ENCODE data around the gene GMCL2. TPM values are rescaled to one million over a fixed set of nuclear protein-coding genes. Genes with fewer than 3 reads are reported as not detected.

GMCL2 gene
- total and polyA plus RNA-seq, 9 of the 15 experiments (the other 6 are each of a cell fraction or from before 2014, with no cell fraction given): 0.04 TPM; not detected in 8

DNA sequence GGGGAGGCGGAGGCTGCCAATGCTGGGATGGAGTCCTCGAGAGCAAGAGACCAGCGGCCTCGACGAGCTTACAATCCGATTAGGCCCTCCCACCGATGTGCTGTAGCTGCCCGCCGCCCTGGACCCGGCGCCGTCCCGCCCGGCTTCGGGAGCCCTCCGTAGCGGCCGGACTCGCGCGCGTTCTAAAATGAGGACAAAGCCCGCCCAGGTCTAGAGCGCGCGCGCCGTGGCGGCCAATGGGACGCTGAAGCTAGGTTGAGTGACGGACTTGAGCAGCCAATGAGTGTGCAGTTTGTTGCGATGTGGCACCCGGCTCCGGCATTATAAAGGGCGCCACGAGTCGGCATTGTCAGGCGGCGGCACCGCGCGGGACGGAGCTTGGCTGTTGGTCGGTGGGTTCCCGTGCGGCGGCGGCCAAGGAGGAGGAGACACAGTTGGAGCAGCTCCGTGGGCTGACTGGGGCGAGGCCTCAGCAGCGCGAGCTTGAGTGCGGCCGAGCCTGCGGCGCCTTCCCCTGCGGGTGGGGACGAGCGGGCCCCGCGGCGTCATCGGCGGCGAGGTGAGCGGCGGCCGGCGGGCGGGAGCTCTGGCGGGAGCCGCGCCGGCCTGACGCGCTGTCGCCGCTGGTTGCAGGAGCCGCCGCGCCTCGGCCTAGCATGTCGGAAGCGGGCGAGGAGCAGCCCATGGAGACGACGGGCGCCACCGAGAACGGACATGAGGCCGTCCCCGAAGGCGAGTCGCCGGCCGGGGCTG is 17.2 kb upstream of the GMCL2 start, which contains the start of gene HNRNPAB (continued):
- TF ChIP-seq MED1 (CRISPR knock-in tag; IDR thresholded peaks at IDR 0.05; ENCODE audit: borderline replicate concordance): no peak
- peak; percentile 78 for TF ChIP-seq NFRKB (IDR thresholded peaks at IDR 0.05; ENCODE audit: low read depth)
- TF ChIP-seq SRF (CRISPR knock-in tag; IDR thresholded peaks at IDR 0.05): peak; percentile 38 to 95; a peak in 2 of 4 replicates
- peak; percentile 84 for TF ChIP-seq SRSF7 (optimal IDR thresholded peaks at IDR 0.05; ENCODE audit: low read depth, low read length)
- TF ChIP-seq, protein P1, sequence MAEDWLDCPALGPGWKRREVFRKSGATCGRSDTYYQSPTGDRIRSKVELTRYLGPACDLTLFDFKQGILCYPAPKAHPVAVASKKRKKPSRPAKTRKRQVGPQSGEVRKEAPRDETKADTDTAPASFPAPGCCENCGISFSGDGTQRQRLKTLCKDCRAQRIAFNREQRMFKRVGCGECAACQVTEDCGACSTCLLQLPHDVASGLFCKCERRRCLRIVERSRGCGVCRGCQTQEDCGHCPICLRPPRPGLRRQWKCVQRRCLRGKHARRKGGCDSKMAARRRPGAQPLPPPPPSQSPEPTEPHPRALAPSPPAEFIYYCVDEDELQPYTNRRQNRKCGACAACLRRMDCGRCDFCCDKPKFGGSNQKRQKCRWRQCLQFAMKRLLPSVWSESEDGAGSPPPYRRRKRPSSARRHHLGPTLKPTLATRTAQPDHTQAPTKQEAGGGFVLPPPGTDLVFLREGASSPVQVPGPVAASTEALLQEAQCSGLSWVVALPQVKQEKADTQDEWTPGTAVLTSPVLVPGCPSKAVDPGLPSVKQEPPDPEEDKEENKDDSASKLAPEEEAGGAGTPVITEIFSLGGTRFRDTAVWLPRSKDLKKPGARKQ (CRISPR knock-in tag; IDR thresholded peaks at IDR 0.05): no peak
- TF ChIP-seq, protein P2, sequence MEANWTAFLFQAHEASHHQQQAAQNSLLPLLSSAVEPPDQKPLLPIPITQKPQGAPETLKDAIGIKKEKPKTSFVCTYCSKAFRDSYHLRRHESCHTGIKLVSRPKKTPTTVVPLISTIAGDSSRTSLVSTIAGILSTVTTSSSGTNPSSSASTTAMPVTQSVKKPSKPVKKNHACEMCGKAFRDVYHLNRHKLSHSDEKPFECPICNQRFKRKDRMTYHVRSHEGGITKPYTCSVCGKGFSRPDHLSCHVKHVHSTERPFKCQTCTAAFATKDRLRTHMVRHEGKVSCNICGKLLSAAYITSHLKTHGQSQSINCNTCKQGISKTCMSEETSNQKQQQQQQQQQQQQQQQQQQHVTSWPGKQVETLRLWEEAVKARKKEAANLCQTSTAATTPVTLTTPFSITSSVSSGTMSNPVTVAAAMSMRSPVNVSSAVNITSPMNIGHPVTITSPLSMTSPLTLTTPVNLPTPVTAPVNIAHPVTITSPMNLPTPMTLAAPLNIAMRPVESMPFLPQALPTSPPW (CRISPR knock-in tag; IDR thresholded peaks at IDR 0.05): no peak
- TF ChIP-seq, protein P3, sequence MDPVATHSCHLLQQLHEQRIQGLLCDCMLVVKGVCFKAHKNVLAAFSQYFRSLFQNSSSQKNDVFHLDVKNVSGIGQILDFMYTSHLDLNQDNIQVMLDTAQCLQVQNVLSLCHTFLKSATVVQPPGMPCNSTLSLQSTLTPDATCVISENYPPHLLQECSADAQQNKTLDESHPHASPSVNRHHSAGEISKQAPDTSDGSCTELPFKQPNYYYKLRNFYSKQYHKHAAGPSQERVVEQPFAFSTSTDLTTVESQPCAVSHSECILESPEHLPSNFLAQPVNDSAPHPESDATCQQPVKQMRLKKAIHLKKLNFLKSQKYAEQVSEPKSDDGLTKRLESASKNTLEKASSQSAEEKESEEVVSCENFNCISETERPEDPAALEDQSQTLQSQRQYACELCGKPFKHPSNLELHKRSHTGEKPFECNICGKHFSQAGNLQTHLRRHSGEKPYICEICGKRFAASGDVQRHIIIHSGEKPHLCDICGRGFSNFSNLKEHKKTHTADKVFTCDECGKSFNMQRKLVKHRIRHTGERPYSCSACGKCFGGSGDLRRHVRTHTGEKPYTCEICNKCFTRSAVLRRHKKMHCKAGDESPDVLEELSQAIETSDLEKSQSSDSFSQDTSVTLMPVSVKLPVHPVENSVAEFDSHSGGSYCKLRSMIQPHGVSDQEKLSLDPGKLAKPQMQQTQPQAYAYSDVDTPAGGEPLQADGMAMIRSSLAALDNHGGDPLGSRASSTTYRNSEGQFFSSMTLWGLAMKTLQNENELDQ (CRISPR knock-in tag; IDR thresholded peaks at IDR 0.05; ENCODE audit: borderline replicate concordance): no peak
- TF ChIP-seq FIP1L1 (IDR thresholded peaks at IDR 0.05; ENCODE audit: low read depth, low read length, poor library complexity, severe bottlenecking): peak; percentile 97
- TF ChIP-seq, protein P4, sequence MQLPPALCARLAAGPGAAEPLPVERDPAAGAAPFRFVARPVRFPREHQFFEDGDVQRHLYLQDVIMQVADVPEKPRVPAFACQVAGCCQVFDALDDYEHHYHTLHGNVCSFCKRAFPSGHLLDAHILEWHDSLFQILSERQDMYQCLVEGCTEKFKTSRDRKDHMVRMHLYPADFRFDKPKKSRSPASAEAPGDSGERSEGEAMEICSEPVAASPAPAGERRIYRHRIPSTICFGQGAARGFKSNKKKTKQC (CRISPR knock-in tag; IDR thresholded peaks at IDR 0.05): peak; percentile 70
- TF ChIP-seq, protein P5, sequence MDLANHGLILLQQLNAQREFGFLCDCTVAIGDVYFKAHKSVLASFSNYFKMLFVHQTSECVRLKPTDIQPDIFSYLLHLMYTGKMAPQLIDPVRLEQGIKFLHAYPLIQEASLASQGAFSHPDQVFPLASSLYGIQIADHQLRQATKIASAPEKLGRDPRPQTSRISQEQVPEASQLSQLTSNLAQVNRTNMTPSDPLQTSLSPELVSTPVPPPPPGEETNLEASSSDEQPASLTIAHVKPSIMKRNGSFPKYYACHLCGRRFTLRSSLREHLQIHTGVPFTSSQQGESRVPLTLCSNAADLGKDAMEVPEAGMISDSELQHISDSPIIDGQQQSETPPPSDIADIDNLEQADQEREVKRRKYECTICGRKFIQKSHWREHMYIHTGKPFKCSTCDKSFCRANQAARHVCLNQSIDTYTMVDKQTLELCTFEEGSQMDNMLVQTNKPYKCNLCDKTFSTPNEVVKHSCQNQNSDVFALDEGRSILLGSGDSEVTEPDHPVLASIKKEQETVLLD (IDR thresholded peaks at IDR 0.05): no peak
- no peak for TF ChIP-seq ZKSCAN8 (CRISPR knock-in tag; IDR thresholded peaks at IDR 0.05)
- peak; percentile 93 for TF ChIP-seq GTF2F1 (IDR thresholded peaks at IDR 0.05; ENCODE audit: low read depth, low read length)
- TF ChIP-seq PTRF (tag; IDR thresholded peaks at IDR 0.05): no peak
- TF ChIP-seq ZNF165 (CRISPR knock-in tag; IDR thresholded peaks at IDR 0.05; ENCODE audit: borderline replicate concordance): no peak
- TF ChIP-seq TAL1 (IDR thresholded peaks at IDR 0.05): no peak

Data from K562 (cell line).